GM12872 (cell line): ENCODE results near the gene ANLN.

Source experiments
- CTCF ChIP-seq: IDR thresholded peaks from 3 replicates; pipeline ENCODE4 v1.5.1; 2011; ENCODE audit warnings: low read depth, mild to moderate bottlenecking, low read length, moderate library complexity; ENCODE audit not compliant: insufficient read depth

Gene ANLN

GRCh38 chr7:36441344-36442022 is 51.8 kb downstream of the ANLN start:
- no peak for TF ChIP-seq CTCF

GRCh38 chr7:36448781-36449379 is 59.2 kb downstream of the ANLN start:
- TF ChIP-seq CTCF: no peak

GRCh38 chr7:36449685-36450084 is 60.0 kb downstream of the ANLN start:
- no peak for TF ChIP-seq CTCF

- no peak for TF ChIP-seq CTCF
Measured at GRCh38 chr7:36453769-36454168, 64.1 kb downstream of the ANLN start.

- TF ChIP-seq CTCF: no peak
Measured at GRCh38 chr7:36455646-36456045, 66.0 kb downstream of the ANLN start.

- TF ChIP-seq CTCF: no peak
Measured at GRCh38 chr7:36456138-36456537, 66.5 kb downstream of the ANLN start.

GRCh38 chr7:36456548-36456947 is 66.9 kb downstream of the ANLN start:
- no peak for TF ChIP-seq CTCF
